Measurements from ENCODE around the gene COMMD1.

The COMMD1 gene

DNA sequence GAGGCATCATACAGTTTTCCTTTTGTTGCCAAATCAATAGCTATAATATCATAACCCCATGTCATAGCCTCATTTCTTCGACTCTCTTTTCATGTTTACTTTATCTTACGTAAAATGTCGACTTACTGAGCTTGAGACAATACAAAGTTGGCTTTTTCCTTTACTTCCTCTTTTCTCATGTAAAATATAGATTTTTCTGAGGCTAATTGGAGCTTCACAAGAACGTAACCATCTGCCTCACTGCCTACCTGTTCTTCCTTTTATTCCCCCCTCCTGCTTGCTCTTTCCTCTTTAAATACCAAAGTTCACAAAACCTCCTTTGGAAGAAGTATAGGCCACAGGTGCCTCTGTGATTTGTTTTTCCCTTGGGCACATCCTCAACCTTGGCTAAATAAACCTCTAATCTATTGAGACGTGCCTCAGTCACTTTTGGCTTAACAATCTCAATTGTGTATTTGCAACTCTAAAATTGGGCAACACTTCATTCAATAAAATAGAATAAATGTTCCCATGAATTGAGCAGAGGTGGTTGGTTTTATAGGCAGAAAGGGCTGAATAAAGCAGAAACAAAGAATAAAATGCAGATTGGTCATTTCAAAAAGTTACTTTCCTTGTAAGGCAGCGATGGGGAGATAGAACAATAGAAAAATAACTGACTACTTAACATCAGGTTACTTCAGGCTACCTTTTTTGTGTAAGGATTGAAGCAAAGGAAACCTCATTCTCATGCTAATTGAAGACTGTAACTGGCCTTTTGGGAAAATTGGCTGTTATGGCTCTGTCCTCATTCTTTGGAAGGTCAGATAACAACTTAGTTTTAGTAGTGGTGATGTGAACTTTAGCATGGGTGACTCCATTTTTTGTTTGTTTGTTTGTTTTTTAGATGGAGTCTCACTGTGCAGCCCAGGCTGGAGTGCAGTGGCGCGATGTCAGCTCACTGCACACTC is 21.3 kb downstream of the COMMD1 start:
- no peak for ATAC-seq (ENCODE audit: insufficient read depth, low read depth)
- Histone ChIP-seq H3K27ac (ENCODE audit: low read length) (no peak overlapping the region), H4K20me1 (ENCODE audit: insufficient read depth, low read length) (no peaks in the 10 kb centered on the region), H3K9ac (ENCODE audit: low read depth, low read length) (no peak overlapping the region), H2AFZ (ENCODE audit: low read depth, low read length) (no peak overlapping the region), H3K4me3 (ENCODE audit: low read depth in 1 of 2, low read length in 2 of 2) (no peak overlapping the region), H3K79me2 (ENCODE audit: insufficient read depth, low read length) (no peaks in the 10 kb centered on the region), H3K9me3 (ENCODE audit: insufficient read depth, low read length, severe bottlenecking) (no peaks in the 10 kb centered on the region), H3K4me1 (ENCODE audit: insufficient read depth, low read length) (no peaks in the 10 kb centered on the region), H3K27me3 (ENCODE audit: insufficient read depth, low read length, poor library complexity) (no peaks in the 10 kb centered on the region), H3K36me3 (ENCODE audit: insufficient read depth, low read length) (no peaks in the 10 kb centered on the region), H3K4me2 (ENCODE audit: insufficient read depth, low read length) (no peak overlapping the region)
- TF ChIP-seq, protein P1, sequence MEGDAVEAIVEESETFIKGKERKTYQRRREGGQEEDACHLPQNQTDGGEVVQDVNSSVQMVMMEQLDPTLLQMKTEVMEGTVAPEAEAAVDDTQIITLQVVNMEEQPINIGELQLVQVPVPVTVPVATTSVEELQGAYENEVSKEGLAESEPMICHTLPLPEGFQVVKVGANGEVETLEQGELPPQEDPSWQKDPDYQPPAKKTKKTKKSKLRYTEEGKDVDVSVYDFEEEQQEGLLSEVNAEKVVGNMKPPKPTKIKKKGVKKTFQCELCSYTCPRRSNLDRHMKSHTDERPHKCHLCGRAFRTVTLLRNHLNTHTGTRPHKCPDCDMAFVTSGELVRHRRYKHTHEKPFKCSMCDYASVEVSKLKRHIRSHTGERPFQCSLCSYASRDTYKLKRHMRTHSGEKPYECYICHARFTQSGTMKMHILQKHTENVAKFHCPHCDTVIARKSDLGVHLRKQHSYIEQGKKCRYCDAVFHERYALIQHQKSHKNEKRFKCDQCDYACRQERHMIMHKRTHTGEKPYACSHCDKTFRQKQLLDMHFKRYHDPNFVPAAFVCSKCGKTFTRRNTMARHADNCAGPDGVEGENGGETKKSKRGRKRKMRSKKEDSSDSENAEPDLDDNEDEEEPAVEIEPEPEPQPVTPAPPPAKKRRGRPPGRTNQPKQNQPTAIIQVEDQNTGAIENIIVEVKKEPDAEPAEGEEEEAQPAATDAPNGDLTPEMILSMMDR (IDR thresholded peaks at IDR 0.05; ENCODE audit: borderline replicate concordance, extremely low read depth, low read length, poor library complexity, severe bottlenecking) = no peak
- no peak for DNase-seq

DNA sequence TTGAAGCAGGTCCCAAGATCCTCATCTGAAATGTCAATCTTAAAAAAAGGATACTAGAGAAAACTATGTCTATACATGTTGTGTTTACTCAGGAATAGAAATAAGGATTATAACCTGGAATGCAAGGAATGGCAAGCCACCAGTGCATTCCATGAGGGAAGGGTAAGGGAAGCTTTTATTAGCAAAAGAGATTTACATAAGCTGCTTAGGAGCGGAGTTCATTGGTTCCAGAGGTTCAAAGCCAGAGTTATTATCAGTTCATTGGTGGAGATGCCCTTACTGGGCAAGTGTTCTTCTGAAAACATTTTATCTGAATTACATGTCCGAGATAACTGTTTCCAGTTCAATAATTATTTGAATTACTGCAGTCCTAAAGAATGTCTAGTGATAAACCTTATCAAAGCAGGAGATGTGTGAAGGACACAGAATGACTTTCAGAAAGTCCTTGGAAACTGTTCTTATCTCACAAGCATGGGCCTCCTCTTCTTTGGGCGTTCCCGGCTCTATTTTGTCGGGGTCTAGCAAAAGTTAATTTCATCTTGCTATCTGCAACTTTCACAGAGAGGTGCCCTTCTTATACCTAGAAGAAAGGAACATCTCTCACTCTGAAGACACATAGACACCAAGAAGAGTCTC is 23.5 kb downstream of the COMMD1 start:
- ATAC-seq (ENCODE audit: insufficient read depth, low read depth) = no peak

DNA sequence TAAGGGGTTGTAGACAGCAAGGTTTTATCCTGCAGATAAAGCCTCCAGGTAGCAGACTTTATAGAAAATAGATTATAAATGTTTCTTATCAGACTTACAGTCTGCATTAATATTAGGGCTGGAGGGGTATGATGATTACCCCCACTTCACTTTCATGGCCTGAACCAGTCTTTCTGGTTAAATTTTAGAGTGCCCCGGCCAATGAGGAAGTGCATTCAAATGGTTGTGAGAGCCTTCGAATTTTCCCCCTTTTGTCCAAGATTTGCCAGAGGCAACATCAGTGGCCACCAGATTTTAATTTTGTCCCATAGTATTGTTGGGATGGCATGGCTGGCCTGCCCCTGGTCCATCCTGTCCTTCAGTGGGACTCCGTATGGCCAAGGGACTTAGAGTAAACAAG is 31.6 kb downstream of the COMMD1 start:
- TF ChIP-seq, protein P1 (IDR thresholded peaks at IDR 0.05; ENCODE audit: borderline replicate concordance, extremely low read depth, low read length, poor library complexity, severe bottlenecking) = no peak
- TF ChIP-seq EZH2 (IDR thresholded peaks at IDR 0.05; ENCODE audit: borderline replicate concordance, low read depth, low read length, severe bottlenecking) = no peak
- H3K27ac ChIP-seq (ENCODE audit: low read length) = no peak overlapping the region
- H3K9me3 ChIP-seq (ENCODE audit: insufficient read depth, low read length, severe bottlenecking) = no peaks in the 10 kb centered on the region
- no peaks in the 10 kb centered on the region for H3K27me3 ChIP-seq (ENCODE audit: insufficient read depth, low read length, poor library complexity)
- H3K4me2 ChIP-seq (ENCODE audit: insufficient read depth, low read length) = no peak overlapping the region
- H4K20me1 ChIP-seq (ENCODE audit: insufficient read depth, low read length) = no peaks in the 10 kb centered on the region
- DNase-seq (no peak), ATAC-seq (ENCODE audit: insufficient read depth, low read depth) (no peak)
- no peaks in the 10 kb centered on the region for H3K4me1 ChIP-seq (ENCODE audit: insufficient read depth, low read length)
- H3K36me3 ChIP-seq (ENCODE audit: insufficient read depth, low read length) = no peaks in the 10 kb centered on the region
- H3K9ac ChIP-seq (ENCODE audit: low read depth, low read length) = no peak overlapping the region
- H3K79me2 ChIP-seq (ENCODE audit: insufficient read depth, low read length) = no peaks in the 10 kb centered on the region
- no peak overlapping the region for H2AFZ ChIP-seq (ENCODE audit: low read depth, low read length)
- H3K4me3 ChIP-seq (ENCODE audit: low read depth in 1 of 2, low read length in 2 of 2) = no peak overlapping the region

More for the DNA sequence above, 23.5 kb downstream of the COMMD1 start:
- no peak for TF ChIP-seq EZH2 (IDR thresholded peaks at IDR 0.05; ENCODE audit: borderline replicate concordance, low read depth, low read length, severe bottlenecking)
- TF ChIP-seq, protein P1 (IDR thresholded peaks at IDR 0.05; ENCODE audit: borderline replicate concordance, extremely low read depth, low read length, poor library complexity, severe bottlenecking) = no peak
- Histone ChIP-seq H3K27me3 (ENCODE audit: insufficient read depth, low read length, poor library complexity) (no peaks in the 10 kb centered on the region), H3K9me3 (ENCODE audit: insufficient read depth, low read length, severe bottlenecking) (no peaks in the 10 kb centered on the region), H4K20me1 (ENCODE audit: insufficient read depth, low read length) (no peaks in the 10 kb centered on the region), H3K4me3 (ENCODE audit: low read depth in 1 of 2, low read length in 2 of 2) (no peak overlapping the region), H2AFZ (ENCODE audit: low read depth, low read length) (no peak overlapping the region), H3K9ac (ENCODE audit: low read depth, low read length) (no peak overlapping the region), H3K4me1 (ENCODE audit: insufficient read depth, low read length) (no peaks in the 10 kb centered on the region), H3K36me3 (ENCODE audit: insufficient read depth, low read length) (no peaks in the 10 kb centered on the region), H3K27ac (ENCODE audit: low read length) (no peak overlapping the region), H3K79me2 (ENCODE audit: insufficient read depth, low read length) (no peaks in the 10 kb centered on the region), H3K4me2 (ENCODE audit: insufficient read depth, low read length) (no peak overlapping the region)
- no peak for DNase-seq
